HepG2 (cell line): Measurements from ENCODE around the gene CLEC20A. TPM values are rescaled to one million over a fixed set of nuclear protein-coding genes. Genes with fewer than 3 reads are reported as not detected.

Experiments
- BORCS8-MEF2B ChIP-seq: sonication (generic); formaldehyde crosslinking; IDR thresholded peaks from 2 replicates; pipeline ENCODE4 v1.8.0; 2022; ENCODE audit warnings: mild to moderate bottlenecking, missing genetic modification reagents
- GTF2F1 ChIP-seq: fragments of 150-350 bp; IDR thresholded peaks from 2 replicates; pipeline ENCODE4 v1.6.1; 2014; ENCODE audit warnings: low read length
- GZF1 ChIP-seq: sonication (generic); formaldehyde crosslinking; IDR thresholded peaks from 2 replicates; pipeline ENCODE4 v1.5.1; 2020; ENCODE audit warnings: mild to moderate bottlenecking, missing genetic modification reagents
- JUND ChIP-seq: sonication (generic); formaldehyde crosslinking; IDR thresholded peaks from 2 replicates; pipeline ENCODE4 v1.8.0; 2022; ENCODE audit warnings: mild to moderate bottlenecking, missing genetic modification reagents
- MAX ChIP-seq: IDR thresholded peaks from 2 replicates; pipeline ENCODE4 v1.6.1; 2012; ENCODE audit warnings: inconsistent platforms
- NFKBIZ ChIP-seq: IDR thresholded peaks from 2 replicates; pipeline ENCODE4 v1.6.1; 2018; ENCODE audit warnings: missing genetic modification reagents, missing compliant biosample characterization
- NR2F2 ChIP-seq: IDR thresholded peaks from 2 replicates; pipeline ENCODE4 v1.6.1; 2012; ENCODE audit warnings: low read depth, inconsistent platforms, borderline replicate concordance
- PHF21A ChIP-seq: sonication (generic); formaldehyde crosslinking; IDR thresholded peaks from 2 replicates; pipeline ENCODE4 v1.5.0; 2020; ENCODE audit warnings: mild to moderate bottlenecking, missing genetic modification reagents
- RAD21 ChIP-seq: fragments of 450-650 bp; formaldehyde crosslinking; IDR thresholded peaks from 2 replicates; pipeline ENCODE4 v1.5.0; 2020; ENCODE audit warnings: mild to moderate bottlenecking
- RBM22 ChIP-seq: fragments of 200-400 bp; formaldehyde crosslinking; optimal IDR thresholded peaks from 2 replicates; pipeline ENCODE3; 2017; ENCODE audit warnings: mild to moderate bottlenecking, low read length, moderate library complexity
- RBM39 ChIP-seq: fragments of 200-400 bp; formaldehyde crosslinking; IDR thresholded peaks from one replicate; pipeline ENCODE4 v1.6.1; 2018; ENCODE audit warnings: antibody characterized with exemption, mild to moderate bottlenecking, low read depth, low read length; ENCODE audit not compliant: poor library complexity, severe bottlenecking
- RFX1 ChIP-seq: fragments of 450-650 bp; IDR thresholded peaks from 2 replicates; pipeline ENCODE4 v1.6.1; 2017
- SMAD9 ChIP-seq: sonication (generic); formaldehyde crosslinking; IDR thresholded peaks from 2 replicates; pipeline ENCODE4 v1.5.1; 2020; ENCODE audit warnings: mild to moderate bottlenecking, missing genetic modification reagents
- SNAPC2 ChIP-seq: sonication (generic); formaldehyde crosslinking; IDR thresholded peaks from 2 replicates; pipeline ENCODE4 v1.8.1; 2022; ENCODE audit warnings: mild to moderate bottlenecking, missing genetic modification reagents
- ZHX2 ChIP-seq, 2 experiments: sonication (generic) in 1 of 2; formaldehyde crosslinking in 1 of 2; IDR thresholded peaks; 2 replicates each; pipeline versions ENCODE4 v1.6.1 to v1.9.0; 2014 to 2022; ENCODE audit warnings: antibody characterized with exemption in 1 of 2, borderline replicate concordance in 1 of 2, inconsistent platforms in 1 of 2, low read depth in 1 of 2, missing genetic modification reagents in 1 of 2
- ZMYM3 ChIP-seq: sonication (generic); formaldehyde crosslinking; IDR thresholded peaks from 2 replicates; pipeline ENCODE4 v1.5.1; 2020; ENCODE audit warnings: mild to moderate bottlenecking, missing genetic modification reagents
- ZNF17 ChIP-seq: sonication (generic); formaldehyde crosslinking; IDR thresholded peaks from 2 replicates; pipeline ENCODE4 v1.5.0; 2020; ENCODE audit warnings: mild to moderate bottlenecking, missing genetic modification reagents
- ZNF652 ChIP-seq: IDR thresholded peaks from 2 replicates; pipeline ENCODE4 v1.6.1; 2016; ENCODE audit warnings: low read depth, borderline replicate concordance
- ZSCAN25 ChIP-seq: sonication (generic); formaldehyde crosslinking; IDR thresholded peaks from 2 replicates; pipeline ENCODE4 v1.8.0; 2022; ENCODE audit warnings: mild to moderate bottlenecking, missing genetic modification reagents
- polyA plus RNA-seq, 8 experiments: library from polyadenylated mRNA; depleted of rRNA in 3 of 8; stranded (reverse) in 7 of 8; unstranded in 1 of 8; fragments of >200 nt; fragmentation: Illumina TruSeq in 4 of 8; extraction: Trizol in 4 of 8; gene quantifications; 2 replicates each; pipeline versions ENCODE4 v1.2.1 to v1.2.3, GENCODE V29; 2011 to 2016; ENCODE audit warnings: low read depth in 4 of 8, missing spikeins in 1 of 8, mixed read lengths in 1 of 8; ENCODE audit not compliant: insufficient read depth in 1 of 8
- total RNA-seq, 5 experiments: library from RNA; depleted of rRNA; stranded (reverse); fragments of >200 nt; fragmentation: Illumina TruSeq; extraction: Trizol; gene quantifications; 2 replicates each; pipeline ENCODE4 v1.2.3, GENCODE V29; 2016; ENCODE audit warnings: low read depth in 1 of 5
- TF ChIP-seq, protein P1 (sequence below): sonication (generic); formaldehyde crosslinking; IDR thresholded peaks from 2 replicates; pipeline ENCODE4 v1.4.0; 2020; ENCODE audit warnings: missing genetic modification reagents
- TF ChIP-seq, protein P2 (sequence below): sonication (generic); formaldehyde crosslinking; IDR thresholded peaks from 2 replicates; pipeline ENCODE4 v1.5.0; 2020; ENCODE audit warnings: mild to moderate bottlenecking, missing genetic modification reagents

Gene CLEC20A
- total and polyA plus RNA-seq, 2 of the 13 experiments (the other 11 are each of a cell fraction or from before 2014, with no cell fraction given) = not detected

- TF ChIP-seq, protein P1, sequence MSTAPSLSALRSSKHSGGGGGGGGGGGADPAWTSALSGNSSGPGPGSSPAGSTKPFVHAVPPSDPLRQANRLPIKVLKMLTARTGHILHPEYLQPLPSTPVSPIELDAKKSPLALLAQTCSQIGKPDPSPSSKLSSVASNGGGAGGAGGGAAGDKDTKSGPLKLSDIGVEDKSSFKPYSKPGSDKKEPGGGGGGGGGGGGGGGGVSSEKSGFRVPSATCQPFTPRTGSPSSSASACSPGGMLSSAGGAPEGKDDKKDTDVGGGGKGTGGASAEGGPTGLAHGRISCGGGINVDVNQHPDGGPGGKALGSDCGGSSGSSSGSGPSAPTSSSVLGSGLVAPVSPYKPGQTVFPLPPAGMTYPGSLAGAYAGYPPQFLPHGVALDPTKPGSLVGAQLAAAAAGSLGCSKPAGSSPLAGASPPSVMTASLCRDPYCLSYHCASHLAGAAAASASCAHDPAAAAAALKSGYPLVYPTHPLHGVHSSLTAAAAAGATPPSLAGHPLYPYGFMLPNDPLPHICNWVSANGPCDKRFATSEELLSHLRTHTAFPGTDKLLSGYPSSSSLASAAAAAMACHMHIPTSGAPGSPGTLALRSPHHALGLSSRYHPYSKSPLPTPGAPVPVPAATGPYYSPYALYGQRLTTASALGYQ (CRISPR knock-in tag) = no peak
- TF ChIP-seq RBM39 (no peak), ZNF652 (CRISPR knock-in tag) (no peak), SMAD9 (no peak), ZSCAN25 (no peak), ZMYM3 (CRISPR knock-in tag) (0 out of 2 replicates have a peak, but pooled peaks have one; percentile 42), RFX1 (no peak), MAX (0 out of 2 replicates have a peak, but pooled peaks have one; percentile 7), BORCS8-MEF2B (peak; percentile 39; the same call in 1 of the 2 replicates), SNAPC2 (no peak), ZHX2 (IDR thresholded peaks at IDR 0.05; ENCODE audit: low read depth) (no peak), ZHX2 (CRISPR knock-in tag; IDR thresholded peaks at IDR 0.05; ENCODE audit: borderline replicate concordance) (no peak), PHF21A (CRISPR knock-in tag) (peak; percentile 48; the same call in 1 of the 2 replicates), RAD21 (CRISPR knock-in tag) (0 out of 2 replicates have a peak, but pooled peaks have one; percentile 24), NR2F2 (no peak), GZF1 (CRISPR knock-in tag) (no peak), NFKBIZ (no peak), RBM22 (no peak), GTF2F1 (no peak), ZNF17 (CRISPR knock-in tag) (no peak), JUND (CRISPR knock-in tag) (no peak)
- TF ChIP-seq, protein P2, sequence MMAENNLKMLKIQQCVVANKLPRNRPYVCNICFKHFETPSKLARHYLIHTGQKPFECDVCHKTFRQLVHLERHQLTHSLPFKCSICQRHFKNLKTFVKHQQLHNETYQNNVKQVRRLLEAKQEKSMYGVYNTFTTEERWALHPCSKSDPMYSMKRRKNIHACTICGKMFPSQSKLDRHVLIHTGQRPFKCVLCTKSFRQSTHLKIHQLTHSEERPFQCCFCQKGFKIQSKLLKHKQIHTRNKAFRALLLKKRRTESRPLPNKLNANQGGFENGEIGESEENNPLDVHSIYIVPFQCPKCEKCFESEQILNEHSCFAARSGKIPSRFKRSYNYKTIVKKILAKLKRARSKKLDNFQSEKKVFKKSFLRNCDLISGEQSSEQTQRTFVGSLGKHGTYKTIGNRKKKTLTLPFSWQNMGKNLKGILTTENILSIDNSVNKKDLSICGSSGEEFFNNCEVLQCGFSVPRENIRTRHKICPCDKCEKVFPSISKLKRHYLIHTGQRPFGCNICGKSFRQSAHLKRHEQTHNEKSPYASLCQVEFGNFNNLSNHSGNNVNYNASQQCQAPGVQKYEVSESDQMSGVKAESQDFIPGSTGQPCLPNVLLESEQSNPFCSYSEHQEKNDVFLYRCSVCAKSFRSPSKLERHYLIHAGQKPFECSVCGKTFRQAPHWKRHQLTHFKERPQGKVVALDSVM = no peak; the same call in 1 of the 2 replicates
These were observed 32.7 kb upstream of the CLEC20A start (continued) for GRCh38 chr1:178529364-178530036.
